ENCODE measurements around the gene CDH4. TPM values are rescaled to one million over a fixed set of nuclear protein-coding genes. Genes with fewer than 3 reads are reported as not detected.

The CDH4 gene
- total RNA-seq, 1 donor from 2014 or later = not detected

GRCh38 chr20:61765081-61765870 lies 513.2 kb downstream of the CDH4 start:
- intact Hi-C loops (cut with DNase I) = no loop called here
- DNase-seq (ENCODE audit: low spot score) = no peak

- DNase-seq (ENCODE audit: low spot score) = no peak
- intact Hi-C loops (cut with DNase I) = no loop called here
Observed at GRCh38 chr20:61765871-61766654, 514.0 kb downstream of the CDH4 start.

GRCh38 chr20:61766921-61767610 lies 515.0 kb downstream of the CDH4 start:
- no peak for DNase-seq (ENCODE audit: low spot score)
- intact Hi-C loops (cut with DNase I) = no loop called here

- intact Hi-C loops (cut with DNase I) = no loop called here
- DNase-seq (ENCODE audit: low spot score) = no peak
Observed at GRCh38 chr20:61767761-61768494, 515.9 kb downstream of the CDH4 start.

GRCh38 chr20:61768571-61769285 lies 516.7 kb downstream of the CDH4 start:
- DNase-seq (ENCODE audit: low spot score) = no peak
- intact Hi-C loops (cut with DNase I) = no loop called here

GRCh38 chr20:61769286-61769832 lies 517.3 kb downstream of the CDH4 start:
- no peak for DNase-seq (ENCODE audit: low spot score)
- intact Hi-C loops (cut with DNase I) = no loop called here

- intact Hi-C loops (cut with DNase I) = no loop called here
- DNase-seq (ENCODE audit: low spot score) = no peak
Observed at GRCh38 chr20:61770113-61770585, 518.1 kb downstream of the CDH4 start.

- DNase-seq (ENCODE audit: low spot score) = no peak
- intact Hi-C loops (cut with DNase I) = no loop called here
Observed at GRCh38 chr20:61771805-61772350, 519.8 kb downstream of the CDH4 start.

- DNase-seq (ENCODE audit: low spot score) = no peak
- intact Hi-C loops (cut with DNase I) = no loop called here
Observed at GRCh38 chr20:61772828-61773631, 521.0 kb downstream of the CDH4 start.

- intact Hi-C loops (cut with DNase I) = no loop called here
- no peak for DNase-seq (ENCODE audit: low spot score)
Observed at GRCh38 chr20:61773926-61774587, 522.0 kb downstream of the CDH4 start.

GRCh38 chr20:61775423-61775822 lies 523.4 kb downstream of the CDH4 start:
- DNase-seq (ENCODE audit: low spot score) = no peak
- intact Hi-C loops (cut with DNase I) = no loop called here

GRCh38 chr20:61776491-61777075 lies 524.5 kb downstream of the CDH4 start:
- intact Hi-C loops (cut with DNase I) = no loop called here
- no peak for DNase-seq (ENCODE audit: low spot score)

GRCh38 chr20:61777773-61778494 lies 525.9 kb downstream of the CDH4 start:
- no peak for DNase-seq (ENCODE audit: low spot score)
- intact Hi-C loops (cut with DNase I) = no loop called here

- no peak for DNase-seq (ENCODE audit: low spot score)
- intact Hi-C loops (cut with DNase I) = no loop called here
Observed at GRCh38 chr20:61778495-61778863, 526.4 kb downstream of the CDH4 start.

GRCh38 chr20:61779176-61779965 lies 527.3 kb downstream of the CDH4 start:
- no peak for DNase-seq (ENCODE audit: low spot score)
- intact Hi-C loops (cut with DNase I) = no loop called here
